Mesenchymal stem cell (in vitro differentiated cells and primary cell): ENCODE measurements around the gene HOPX.
"Not testable (repeated sequence)": the region's sequence is repeated elsewhere in the genome, so short reads cannot be mapped to it uniquely, and the experiment has no call there.

Experiments
- DNase-seq: peaks from one replicate; pipeline ENCODE4 v3.0.0-alpha.2; 2013
- H2AFZ ChIP-seq: one replicate; pipeline ENCODE4 v1.6.1; 2013; ENCODE audit warnings: low read depth, mild to moderate bottlenecking, control low read depth, inconsistent platforms, low read length, moderate library complexity
- H2AK5ac ChIP-seq: 2 replicates; pipeline ENCODE4 v1.6.1; 2013; ENCODE audit warnings: low read length, moderate library complexity, mild to moderate bottlenecking, inconsistent platforms; ENCODE audit not compliant: severe bottlenecking
- H2BK120ac ChIP-seq: one replicate; pipeline ENCODE4 v1.6.1; 2013; ENCODE audit warnings: low read depth, mild to moderate bottlenecking, inconsistent platforms, low read length, moderate library complexity
- H2BK12ac ChIP-seq, 2 experiments: one replicate each; pipeline ENCODE4 v1.6.1; 2013; ENCODE audit warnings: inconsistent platforms in 2 of 2, low read length in 2 of 2, mild to moderate bottlenecking in 2 of 2, moderate library complexity in 2 of 2, control low read depth in 1 of 2
- H2BK15ac ChIP-seq: one replicate; pipeline ENCODE4 v1.6.1; 2013; ENCODE audit warnings: mild to moderate bottlenecking, low read depth, inconsistent platforms; ENCODE audit not compliant: poor library complexity, severe bottlenecking
- H2BK5ac ChIP-seq: 2 replicates; pipeline ENCODE4 v1.6.1; 2013; ENCODE audit warnings: low read depth, mild to moderate bottlenecking, low read length, control low read depth, inconsistent platforms; ENCODE audit not compliant: poor library complexity, severe bottlenecking
- H3K14ac ChIP-seq, 2 experiments: one replicate each; pipeline ENCODE4 v1.6.1; 2013; ENCODE audit warnings: inconsistent platforms in 2 of 2, low read length in 2 of 2, control low read depth in 1 of 2, mild to moderate bottlenecking in 1 of 2, moderate library complexity in 1 of 2
- H3K18ac ChIP-seq, 2 experiments: one replicate each; pipeline ENCODE4 v1.6.1; 2013; ENCODE audit warnings: inconsistent platforms in 2 of 2, low read length in 2 of 2, control low read depth in 1 of 2, low read depth in 1 of 2, mild to moderate bottlenecking in 1 of 2
- H3K23ac ChIP-seq, 2 experiments: one replicate each; pipeline ENCODE4 v1.6.1; 2013; ENCODE audit warnings: inconsistent platforms in 2 of 2, low read length in 2 of 2, mild to moderate bottlenecking in 2 of 2, moderate library complexity in 2 of 2, control low read depth in 1 of 2
- H3K27ac ChIP-seq: 2 replicates; pipeline ENCODE4 v1.5.1; 2013; ENCODE audit warnings: mild to moderate bottlenecking, moderate library complexity, low read length, control low read depth, inconsistent platforms; ENCODE audit not compliant: poor library complexity, severe bottlenecking
- H3K27me3 ChIP-seq, 2 experiments: 2 replicates each; pipeline versions ENCODE4 v1.6.1 to v1.7.0; 2013; ENCODE audit warnings: low read length in 2 of 2, mild to moderate bottlenecking in 2 of 2, moderate library complexity in 2 of 2, control low read depth in 1 of 2, inconsistent platforms in 1 of 2; ENCODE audit not compliant: control insufficient read depth in 1 of 2, insufficient read depth in 1 of 2
- H3K36me3 ChIP-seq, 2 experiments: 2 replicates each; pipeline versions ENCODE4 v1.6.1 to v1.7.0; 2013; ENCODE audit warnings: low read length in 2 of 2, control low read depth in 1 of 2, inconsistent platforms in 1 of 2, low read depth in 1 of 2, mild to moderate bottlenecking in 1 of 2; ENCODE audit not compliant: insufficient read depth in 2 of 2, control insufficient read depth in 1 of 2
- H3K4ac ChIP-seq, 2 experiments: one replicate each; pipeline ENCODE4 v1.6.1; 2013; ENCODE audit warnings: inconsistent platforms in 2 of 2, low read length in 2 of 2, mild to moderate bottlenecking in 2 of 2, moderate library complexity in 2 of 2, control low read depth in 1 of 2, low read depth in 1 of 2
- H3K4me1 ChIP-seq: 2 replicates; pipeline ENCODE4 v1.6.1; 2013; ENCODE audit warnings: low read depth, low read length, control low read depth; ENCODE audit not compliant: control insufficient read depth, insufficient read depth
- H3K4me2 ChIP-seq: 2 replicates; pipeline ENCODE4 v1.6.1; 2013; ENCODE audit warnings: low read length, mild to moderate bottlenecking, inconsistent platforms; ENCODE audit not compliant: poor library complexity, severe bottlenecking
- H3K4me3 ChIP-seq, 2 experiments: 2 replicates each; pipeline versions ENCODE4 v1.5.1 to v1.7.0; 2013; ENCODE audit warnings: low read length in 2 of 2, mild to moderate bottlenecking in 2 of 2, control low read depth in 1 of 2, low read depth in 1 of 2; ENCODE audit not compliant: insufficient read depth in 1 of 2
- H3K79me1 ChIP-seq: replicated peaks from 2 replicates; pipeline ENCODE4 v1.6.1; 2013; ENCODE audit warnings: mild to moderate bottlenecking, control low read depth, low read length, inconsistent platforms; ENCODE audit not compliant: poor library complexity, severe bottlenecking
- H3K9ac ChIP-seq: 2 replicates; pipeline ENCODE4 v1.7.0; 2013; ENCODE audit warnings: mild to moderate bottlenecking, low read length, moderate library complexity
- H3K9me3 ChIP-seq: 2 replicates; pipeline ENCODE4 v1.7.0; 2013; ENCODE audit warnings: mild to moderate bottlenecking, low read length; ENCODE audit not compliant: control insufficient read depth
- H4K8ac ChIP-seq: one replicate; pipeline ENCODE4 v1.6.1; 2013; ENCODE audit warnings: inconsistent platforms, mild to moderate bottlenecking, low read length, moderate library complexity
- H4K91ac ChIP-seq: one replicate; pipeline ENCODE4 v1.6.1; 2013; ENCODE audit warnings: mild to moderate bottlenecking, low read length, inconsistent platforms
- WGBS: methylation state at CpG from one replicate; pipeline ENCODE4 v1.1.7; 2013; ENCODE audit warnings: mixed read lengths; 5-methylcytosine and 5-hydroxymethylcytosine counted together

Gene HOPX

DNA sequence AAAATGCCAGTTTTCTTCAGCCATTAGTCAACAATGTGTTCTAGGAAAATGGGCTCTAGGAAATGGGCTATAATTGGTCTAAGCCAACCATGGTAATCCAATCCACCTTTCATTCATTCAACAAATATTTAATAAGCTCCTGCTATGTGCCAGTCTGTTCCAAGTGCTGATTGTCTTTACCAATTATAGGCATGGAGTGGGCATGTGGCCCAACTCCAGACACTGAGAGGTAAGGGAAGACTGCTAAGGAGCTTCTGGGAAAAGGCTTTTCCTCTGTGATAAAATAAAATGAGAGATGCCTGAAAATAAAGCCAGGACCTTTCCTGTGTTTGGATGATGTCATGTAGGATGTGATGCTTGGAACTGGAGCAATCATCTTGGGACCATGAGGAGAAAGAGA, 43.3 kb downstream of the HOPX start:
- no peak overlapping the region for H2BK12ac ChIP-seq
- H3K4me3 ChIP-seq = no peak overlapping the region
- H2BK120ac ChIP-seq = no peak overlapping the region
- no peak overlapping the region for H4K91ac ChIP-seq
- H3K14ac ChIP-seq = no peak overlapping the region
- no peaks in the 10 kb centered on the region for H3K9me3 ChIP-seq
- no peak overlapping the region for H2AFZ ChIP-seq
- H3K23ac ChIP-seq = no peak overlapping the region
- H3K18ac ChIP-seq = no peak overlapping the region
- H2AK5ac ChIP-seq = no peak overlapping the region
- no peak overlapping the region for H3K4ac ChIP-seq
- no peak overlapping the region for H3K27ac ChIP-seq
- H4K8ac ChIP-seq = no peak overlapping the region
- no peak overlapping the region for H2BK15ac ChIP-seq
- no peak overlapping the region for H3K4me2 ChIP-seq
- H3K9ac ChIP-seq = no peak overlapping the region
- H3K36me3 ChIP-seq = no peaks in the 10 kb centered on the region
- no peak overlapping the region for H2BK5ac ChIP-seq
- no peak for DNase-seq
- no peaks in the 10 kb centered on the region for H3K79me1 ChIP-seq
- peaks cover 0 to 3% of the 10 kb centered on the region in 2 experiments for H3K27me3 ChIP-seq
- peaks cover 3% of the 10 kb centered on the region for H3K4me1 ChIP-seq

GRCh38 chr4:56637154-56637553, 43.9 kb downstream of the HOPX start:
- H3K4me3 ChIP-seq = no peak overlapping the region
- no CpG with 5 or more reads among the region's 1 CpG for WGBS
- no peak overlapping the region for H2BK5ac ChIP-seq

DNA sequence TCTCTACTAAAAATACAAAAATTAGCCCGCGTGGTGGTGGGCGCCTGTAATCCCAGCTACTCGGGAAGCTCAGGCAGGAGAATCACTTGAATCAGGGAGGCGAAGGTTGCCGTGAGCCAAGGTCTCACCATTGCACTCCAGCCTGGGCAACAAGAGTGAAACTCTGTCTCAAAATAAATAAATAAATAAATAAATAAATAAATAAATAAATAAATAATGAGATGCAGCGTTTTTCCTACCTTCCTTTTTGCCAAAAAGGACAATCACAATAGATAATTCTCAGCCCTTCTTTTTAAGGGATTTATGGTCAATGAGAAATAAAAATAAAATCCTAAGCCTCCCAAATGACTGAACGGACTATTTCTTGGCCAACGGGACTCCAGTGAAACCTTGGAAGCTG, 46.1 kb downstream of the HOPX start:
- not testable (repeated sequence) for H4K91ac ChIP-seq, H3K4me1 ChIP-seq, H3K9ac ChIP-seq, H2BK5ac ChIP-seq, H3K79me1 ChIP-seq, H3K27me3 ChIP-seq, H2AFZ ChIP-seq, H3K4ac ChIP-seq, H3K14ac ChIP-seq, H3K4me3 ChIP-seq, H3K4me2 ChIP-seq, H3K23ac ChIP-seq, H2BK15ac ChIP-seq, H3K27ac ChIP-seq, H2AK5ac ChIP-seq, H2BK120ac ChIP-seq, DNase-seq, H3K9me3 ChIP-seq, H4K8ac ChIP-seq, H2BK12ac ChIP-seq, H3K36me3 ChIP-seq, H3K18ac ChIP-seq
- WGBS = over 99% methylated on average over 6 of the region's 9 CpGs

More at GRCh38 chr4:56637154-56637553, 43.9 kb downstream of the HOPX start:
- no peak overlapping the region for H3K9ac ChIP-seq
- no peak overlapping the region for H3K4me2 ChIP-seq
- H3K18ac ChIP-seq = no peak overlapping the region
- H4K91ac ChIP-seq = no peak overlapping the region
- H3K4ac ChIP-seq = no peak overlapping the region
- H2BK120ac ChIP-seq = no peak overlapping the region
- H2AFZ ChIP-seq = no peak overlapping the region
- no peak for DNase-seq
- peaks cover 3% of the 10 kb centered on the region for H3K4me1 ChIP-seq
- H2BK12ac ChIP-seq = no peak overlapping the region
- H3K79me1 ChIP-seq = no peaks in the 10 kb centered on the region
- no peak overlapping the region for H3K14ac ChIP-seq
- no peak overlapping the region for H2AK5ac ChIP-seq
- H2BK15ac ChIP-seq = no peak overlapping the region
- no peaks in the 10 kb centered on the region for H3K9me3 ChIP-seq
- peaks cover 0 to 3% of the 10 kb centered on the region in 2 experiments for H3K27me3 ChIP-seq
- H3K36me3 ChIP-seq = no peaks in the 10 kb centered on the region
- H3K27ac ChIP-seq = no peak overlapping the region
- H4K8ac ChIP-seq = no peak overlapping the region
- no peak overlapping the region for H3K23ac ChIP-seq

DNA sequence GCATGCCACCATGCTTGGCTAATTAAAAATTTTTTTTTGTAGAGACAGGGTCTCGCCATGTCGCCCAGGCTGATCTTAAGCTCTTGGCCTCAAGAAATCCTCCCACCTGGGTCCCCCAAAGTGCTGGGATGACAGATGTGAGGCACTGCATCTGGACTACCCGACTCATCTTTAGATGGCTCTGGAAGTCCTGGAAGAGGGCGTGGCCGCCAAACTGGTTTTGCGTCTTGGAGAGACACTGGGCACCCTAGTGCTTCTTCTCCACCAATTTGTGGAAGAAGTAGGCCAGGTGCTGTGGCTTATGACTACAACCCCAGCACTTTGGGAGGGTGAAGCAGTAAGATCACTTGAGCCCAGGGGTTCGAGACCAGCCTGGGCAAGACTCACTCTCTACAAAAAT, 47.6 kb downstream of the HOPX start:
- H2AK5ac ChIP-seq = no peak overlapping the region
- peaks cover 2% of the 10 kb centered on the region for H3K9me3 ChIP-seq
- no peaks in the 10 kb centered on the region for H3K36me3 ChIP-seq
- 96% methylated on average over 7 of the region's 7 CpGs for WGBS
- no peak overlapping the region for H3K27ac ChIP-seq
- H2BK120ac ChIP-seq = no peak overlapping the region
- no peak overlapping the region for H3K4ac ChIP-seq
- H3K14ac ChIP-seq = no peak overlapping the region
- DNase-seq = no peak
- no peak overlapping the region for H2BK15ac ChIP-seq
- H3K27me3 ChIP-seq = peaks cover 0 to 3% of the 10 kb centered on the region in 2 experiments
- no peak overlapping the region for H3K9ac ChIP-seq
- H4K8ac ChIP-seq = no peak overlapping the region
- H3K4me3 ChIP-seq = no peak overlapping the region
- no peak overlapping the region for H4K91ac ChIP-seq
- H3K4me1 ChIP-seq = peaks cover 3% of the 10 kb centered on the region
- H2BK5ac ChIP-seq = no peak overlapping the region
- no peak overlapping the region for H3K4me2 ChIP-seq
- H2AFZ ChIP-seq = no peak overlapping the region
- H3K79me1 ChIP-seq = no peaks in the 10 kb centered on the region
- no peak overlapping the region for H2BK12ac ChIP-seq
- no peak overlapping the region for H3K23ac ChIP-seq
- no peak overlapping the region for H3K18ac ChIP-seq
